A549 (cell line): Measurements from ENCODE around the gene DENND10.

Source experiments
- BHLHE40 ChIP-seq: IDR thresholded peaks from 2 replicates; pipeline ENCODE4 v1.6.1; 2012; ENCODE audit warnings: low read depth, low read length, inconsistent platforms
- JUN ChIP-seq, 2 experiments: fragments of >200 bp; sonication (Bioruptor Twin); formaldehyde crosslinking; IDR thresholded peaks; 2 replicates in 1 of 2; 3 replicates in 1 of 2; pipeline ENCODE4 v1.6.1; 2016 to 2017
- MAZ ChIP-seq: fragments of 150-350 bp; IDR thresholded peaks from 2 replicates; pipeline ENCODE4 v1.6.1; 2014; ENCODE audit warnings: antibody characterized with exemption, low read depth, low read length, borderline replicate concordance
- POLR2A ChIP-seq: IDR thresholded peaks from 2 replicates; pipeline ENCODE4 v1.6.1; 2012; ENCODE audit warnings: mild to moderate bottlenecking, low read length
- SREBF2 ChIP-seq: fragments of 450-650 bp; IDR thresholded peaks from 2 replicates; pipeline ENCODE4 v1.6.1; 2014; ENCODE audit warnings: mild to moderate bottlenecking, moderate library complexity
- ZNF302 ChIP-seq: fragments of 250-450 bp; sonication (Bioruptor Pico); IDR thresholded peaks from 2 replicates; pipeline ENCODE4 v1.9.0; 2021; ENCODE audit warnings: inconsistent platforms, mild to moderate bottlenecking, moderate library complexity
- ZSCAN20 ChIP-seq: fragments of 250-450 bp; sonication (Bioruptor Pico); IDR thresholded peaks from 2 replicates; pipeline ENCODE4 v1.8.0; 2022; ENCODE audit warnings: mild to moderate bottlenecking, moderate library complexity
- TF ChIP-seq, protein P1 (sequence below): fragments of >200 bp; sonication (Bioruptor Twin); formaldehyde crosslinking; IDR thresholded peaks from 3 replicates; pipeline ENCODE4 v1.5.1; 2016
- TF ChIP-seq, protein P2 (sequence below): fragments of 250-450 bp; sonication (Bioruptor Pico); IDR thresholded peaks from 2 replicates; pipeline ENCODE4 v1.5.0; 2021; ENCODE audit warnings: mild to moderate bottlenecking, moderate library complexity, borderline replicate concordance
- TF ChIP-seq, protein P3 (sequence below): IDR thresholded peaks from 2 replicates; pipeline ENCODE4 v1.6.1; 2012

DNA sequence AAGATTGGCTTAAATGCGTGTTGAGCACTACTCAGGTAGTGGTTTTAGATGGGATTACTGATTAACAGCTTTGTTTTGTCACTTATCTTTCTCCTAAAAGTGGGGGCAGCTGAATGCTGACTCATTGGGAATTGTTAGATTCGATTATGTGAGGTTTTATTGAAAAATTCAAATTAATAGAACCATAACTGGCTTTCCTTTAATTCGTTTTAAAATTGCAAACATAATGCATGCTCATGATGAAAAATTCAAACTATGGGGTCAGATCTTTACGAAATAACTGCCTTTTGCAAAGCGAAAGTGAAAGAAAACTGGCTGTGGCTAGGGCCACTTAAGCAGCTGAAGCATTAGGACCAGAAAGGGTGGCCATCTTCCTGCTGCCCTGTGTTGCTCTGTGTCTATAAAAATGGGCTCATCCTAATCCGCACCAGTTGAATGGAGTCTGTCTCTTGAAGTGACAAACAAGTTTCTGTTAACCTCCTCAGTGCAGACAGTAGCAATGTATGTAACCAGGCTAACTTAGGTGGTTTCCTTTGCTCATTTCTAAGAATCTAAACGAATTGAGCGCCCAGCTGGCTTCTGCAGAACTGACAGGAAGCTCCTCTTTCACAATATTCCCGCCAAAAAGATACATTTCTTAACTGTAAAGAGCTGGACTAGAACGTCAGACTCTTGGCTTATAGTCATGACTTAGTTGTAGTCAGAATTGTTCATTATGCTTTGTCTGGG is 27.8 kb downstream of the DENND10 start:
- TF ChIP-seq, protein P1, sequence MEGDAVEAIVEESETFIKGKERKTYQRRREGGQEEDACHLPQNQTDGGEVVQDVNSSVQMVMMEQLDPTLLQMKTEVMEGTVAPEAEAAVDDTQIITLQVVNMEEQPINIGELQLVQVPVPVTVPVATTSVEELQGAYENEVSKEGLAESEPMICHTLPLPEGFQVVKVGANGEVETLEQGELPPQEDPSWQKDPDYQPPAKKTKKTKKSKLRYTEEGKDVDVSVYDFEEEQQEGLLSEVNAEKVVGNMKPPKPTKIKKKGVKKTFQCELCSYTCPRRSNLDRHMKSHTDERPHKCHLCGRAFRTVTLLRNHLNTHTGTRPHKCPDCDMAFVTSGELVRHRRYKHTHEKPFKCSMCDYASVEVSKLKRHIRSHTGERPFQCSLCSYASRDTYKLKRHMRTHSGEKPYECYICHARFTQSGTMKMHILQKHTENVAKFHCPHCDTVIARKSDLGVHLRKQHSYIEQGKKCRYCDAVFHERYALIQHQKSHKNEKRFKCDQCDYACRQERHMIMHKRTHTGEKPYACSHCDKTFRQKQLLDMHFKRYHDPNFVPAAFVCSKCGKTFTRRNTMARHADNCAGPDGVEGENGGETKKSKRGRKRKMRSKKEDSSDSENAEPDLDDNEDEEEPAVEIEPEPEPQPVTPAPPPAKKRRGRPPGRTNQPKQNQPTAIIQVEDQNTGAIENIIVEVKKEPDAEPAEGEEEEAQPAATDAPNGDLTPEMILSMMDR = no peak
- no peak for TF ChIP-seq MAZ
- TF ChIP-seq BHLHE40 = no peak
- TF ChIP-seq SREBF2 = no peak
- no peak for TF ChIP-seq ZSCAN20 (CRISPR knock-in tag)
- TF ChIP-seq, protein P2, sequence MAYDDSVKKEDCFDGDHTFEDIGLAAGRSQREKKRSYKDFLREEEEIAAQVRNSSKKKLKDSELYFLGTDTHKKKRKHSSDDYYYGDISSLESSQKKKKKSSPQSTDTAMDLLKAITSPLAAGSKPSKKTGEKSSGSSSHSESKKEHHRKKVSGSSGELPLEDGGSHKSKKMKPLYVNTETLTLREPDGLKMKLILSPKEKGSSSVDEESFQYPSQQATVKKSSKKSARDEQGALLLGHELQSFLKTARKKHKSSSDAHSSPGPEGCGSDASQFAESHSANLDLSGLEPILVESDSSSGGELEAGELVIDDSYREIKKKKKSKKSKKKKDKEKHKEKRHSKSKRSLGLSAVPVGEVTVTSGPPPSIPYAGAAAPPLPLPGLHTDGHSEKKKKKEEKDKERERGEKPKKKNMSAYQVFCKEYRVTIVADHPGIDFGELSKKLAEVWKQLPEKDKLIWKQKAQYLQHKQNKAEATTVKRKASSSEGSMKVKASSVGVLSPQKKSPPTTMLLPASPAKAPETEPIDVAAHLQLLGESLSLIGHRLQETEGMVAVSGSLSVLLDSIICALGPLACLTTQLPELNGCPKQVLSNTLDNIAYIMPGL (CRISPR knock-in tag) = no peak
- TF ChIP-seq POLR2A = no peak
- TF ChIP-seq ZNF302 (CRISPR knock-in tag) = no peak
- TF ChIP-seq, protein P3, sequence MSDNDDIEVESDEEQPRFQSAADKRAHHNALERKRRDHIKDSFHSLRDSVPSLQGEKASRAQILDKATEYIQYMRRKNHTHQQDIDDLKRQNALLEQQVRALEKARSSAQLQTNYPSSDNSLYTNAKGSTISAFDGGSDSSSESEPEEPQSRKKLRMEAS = no peak
- no peak for TF ChIP-seq JUN (IDR thresholded peaks at IDR 0.05)
